ENCODE data around the gene RPS19BP1. TPM values are rescaled to one million over a fixed set of nuclear protein-coding genes. Genes with fewer than 3 reads are reported as not detected.

The RPS19BP1 gene
- total RNA-seq, 1 donor from 2014 or later, result 27.7 TPM

DNA sequence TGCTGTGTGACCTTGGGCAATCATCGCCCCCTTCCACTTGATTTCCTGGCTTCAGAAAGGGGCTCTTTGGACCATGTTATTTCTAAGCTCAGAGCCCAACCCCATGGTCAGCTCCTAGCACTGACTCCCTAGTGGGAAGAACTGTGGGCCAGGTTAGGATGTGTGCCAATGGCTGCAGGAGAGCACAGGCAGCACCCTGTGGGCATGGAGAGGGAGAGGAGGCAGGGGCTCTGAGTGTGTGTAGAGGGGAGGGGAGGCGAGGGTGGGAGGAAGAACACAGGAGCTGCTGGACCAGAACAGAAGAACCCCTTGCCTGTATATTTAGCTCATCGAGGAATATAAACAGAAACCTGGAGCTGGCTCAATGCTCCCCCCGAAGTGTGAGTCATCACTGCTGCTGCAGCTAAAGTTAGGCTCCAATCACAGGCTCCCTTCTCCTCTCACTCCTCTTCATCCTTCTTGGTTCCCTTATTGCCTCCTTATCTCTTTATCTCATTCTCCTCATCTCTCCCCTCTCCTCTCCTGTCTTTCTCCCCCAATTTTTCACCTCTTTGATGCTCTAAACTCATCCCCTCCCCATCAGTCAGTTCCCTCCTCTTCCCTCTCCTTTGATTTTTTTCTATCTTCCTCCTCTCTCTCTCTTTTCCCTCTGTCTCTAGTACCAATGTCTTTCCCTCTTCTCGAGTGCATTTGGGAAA is 14.5 kb upstream of the RPS19BP1 start:
- Histone ChIP-seq H4K20me1 (ENCODE audit: low read depth) (peaks cover 30% of the 10 kb centered on the region), H3K27ac (no peak overlapping the region), H3K4me3 (no peak overlapping the region), H3K9me3 (ENCODE audit: low read depth) (no peaks in the 10 kb centered on the region), H2AFZ (replicated peaks) (no peak overlapping the region), H3K27me3 (peaks cover 86% of the 10 kb centered on the region), H3F3A (ENCODE audit: low read depth) (peaks cover 3% of the 10 kb centered on the region), H3K79me2 (ENCODE audit: low read depth) (no peaks in the 10 kb centered on the region), H3K4me2 (no peak overlapping the region), H3K9ac (no peak overlapping the region), H3K4me1 (no peaks in the 10 kb centered on the region), H3K36me3 (no peaks in the 10 kb centered on the region)
- H3K27me3 Mint-ChIP-seq (ENCODE audit: insufficient read depth, low read depth), result peaks cover 35% of the 10 kb centered on the region
- no peaks in the 10 kb centered on the region for H3K36me3 Mint-ChIP-seq
- no peak for DNase-seq (ENCODE audit: low spot score)
- H3K9me3 Mint-ChIP-seq, result no peaks in the 10 kb centered on the region
- TF ChIP-seq EZH2 (IDR thresholded peaks at IDR 0.05) (no peak), EZH2phosphoT487 (IDR thresholded peaks at IDR 0.05) (no peak)
- TF ChIP-seq, protein P1, sequence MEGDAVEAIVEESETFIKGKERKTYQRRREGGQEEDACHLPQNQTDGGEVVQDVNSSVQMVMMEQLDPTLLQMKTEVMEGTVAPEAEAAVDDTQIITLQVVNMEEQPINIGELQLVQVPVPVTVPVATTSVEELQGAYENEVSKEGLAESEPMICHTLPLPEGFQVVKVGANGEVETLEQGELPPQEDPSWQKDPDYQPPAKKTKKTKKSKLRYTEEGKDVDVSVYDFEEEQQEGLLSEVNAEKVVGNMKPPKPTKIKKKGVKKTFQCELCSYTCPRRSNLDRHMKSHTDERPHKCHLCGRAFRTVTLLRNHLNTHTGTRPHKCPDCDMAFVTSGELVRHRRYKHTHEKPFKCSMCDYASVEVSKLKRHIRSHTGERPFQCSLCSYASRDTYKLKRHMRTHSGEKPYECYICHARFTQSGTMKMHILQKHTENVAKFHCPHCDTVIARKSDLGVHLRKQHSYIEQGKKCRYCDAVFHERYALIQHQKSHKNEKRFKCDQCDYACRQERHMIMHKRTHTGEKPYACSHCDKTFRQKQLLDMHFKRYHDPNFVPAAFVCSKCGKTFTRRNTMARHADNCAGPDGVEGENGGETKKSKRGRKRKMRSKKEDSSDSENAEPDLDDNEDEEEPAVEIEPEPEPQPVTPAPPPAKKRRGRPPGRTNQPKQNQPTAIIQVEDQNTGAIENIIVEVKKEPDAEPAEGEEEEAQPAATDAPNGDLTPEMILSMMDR (IDR thresholded peaks at IDR 0.05), result no peak
- no peak overlapping the region for H3K27ac Mint-ChIP-seq
- H3K4me1 Mint-ChIP-seq, result peaks cover 2% of the 10 kb centered on the region
- H3K4me3 Mint-ChIP-seq, result no peak overlapping the region

DNA sequence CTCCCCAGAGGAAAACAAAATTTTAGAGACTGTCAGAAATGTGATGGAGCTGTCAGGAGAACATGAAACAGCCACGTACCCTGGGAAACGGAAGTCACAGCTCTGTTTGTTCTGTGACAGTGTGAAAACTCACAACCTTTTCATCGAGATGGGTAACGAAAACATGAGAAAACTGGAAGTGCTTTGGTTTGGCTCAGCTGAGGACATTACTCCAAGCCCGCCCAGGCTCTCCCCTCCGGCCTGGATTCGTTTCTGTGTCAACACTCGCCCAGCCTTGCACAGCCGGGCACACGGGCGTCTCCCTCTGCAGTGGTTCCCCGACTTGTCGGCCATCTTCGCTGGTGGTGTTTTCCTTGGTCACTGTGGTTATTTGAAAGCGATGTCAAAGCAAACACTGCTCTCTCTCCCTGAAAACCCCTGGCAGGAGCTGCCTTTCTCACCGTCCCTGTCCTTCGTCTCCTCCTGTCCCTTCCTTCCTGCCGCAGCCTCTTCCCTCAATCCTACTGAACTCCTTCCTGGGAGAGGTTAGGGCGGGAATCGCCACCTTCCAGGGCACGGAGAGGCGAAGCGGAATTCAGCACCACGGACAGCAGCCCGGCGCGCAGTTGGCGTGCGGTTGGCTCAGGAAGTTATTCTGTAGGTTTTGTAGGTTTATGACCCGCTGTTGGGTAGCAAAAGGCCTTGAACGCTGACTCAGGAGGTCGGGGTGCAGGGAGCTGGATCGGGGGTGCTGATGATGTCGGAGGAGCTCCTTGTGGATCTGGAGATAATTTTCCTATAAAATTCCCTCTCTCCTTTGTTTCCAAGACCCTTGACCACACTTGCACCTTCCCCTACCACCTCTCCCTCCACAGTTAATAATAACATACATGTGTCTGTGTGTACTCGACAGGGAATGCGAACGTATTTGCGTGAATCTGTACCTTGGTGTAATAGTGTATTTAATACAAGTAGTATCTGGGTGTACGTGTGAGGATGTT is 13.1 kb upstream of the RPS19BP1 start:
- peaks cover 2% of the 10 kb centered on the region for H3K4me1 Mint-ChIP-seq
- Histone ChIP-seq H2AFZ (replicated peaks) (no peak overlapping the region), H3K36me3 (no peaks in the 10 kb centered on the region), H3K79me2 (ENCODE audit: low read depth) (no peaks in the 10 kb centered on the region), H3K27me3 (peaks cover 84% of the 10 kb centered on the region), H3F3A (ENCODE audit: low read depth) (peaks cover 3% of the 10 kb centered on the region), H3K27ac (no peak overlapping the region), H3K9me3 (ENCODE audit: low read depth) (no peaks in the 10 kb centered on the region), H3K4me3 (no peak overlapping the region), H3K9ac (no peak overlapping the region), H4K20me1 (ENCODE audit: low read depth) (peaks cover 30% of the 10 kb centered on the region), H3K4me2 (no peak overlapping the region), H3K4me1 (no peaks in the 10 kb centered on the region)
- TF ChIP-seq, protein P1 (IDR thresholded peaks at IDR 0.05), result no peak
- peak; percentile 39 for TF ChIP-seq EZH2 (IDR thresholded peaks at IDR 0.05)
- H3K27me3 Mint-ChIP-seq (ENCODE audit: insufficient read depth, low read depth), result peaks cover 29% of the 10 kb centered on the region
- no peak overlapping the region for H3K27ac Mint-ChIP-seq
- peak overlapping the region; percentile 69 for H3K4me3 Mint-ChIP-seq
- H3K9me3 Mint-ChIP-seq, result no peaks in the 10 kb centered on the region
- DNase-seq (ENCODE audit: low spot score), result peak; percentile 88
- no peaks in the 10 kb centered on the region for H3K36me3 Mint-ChIP-seq

DNA sequence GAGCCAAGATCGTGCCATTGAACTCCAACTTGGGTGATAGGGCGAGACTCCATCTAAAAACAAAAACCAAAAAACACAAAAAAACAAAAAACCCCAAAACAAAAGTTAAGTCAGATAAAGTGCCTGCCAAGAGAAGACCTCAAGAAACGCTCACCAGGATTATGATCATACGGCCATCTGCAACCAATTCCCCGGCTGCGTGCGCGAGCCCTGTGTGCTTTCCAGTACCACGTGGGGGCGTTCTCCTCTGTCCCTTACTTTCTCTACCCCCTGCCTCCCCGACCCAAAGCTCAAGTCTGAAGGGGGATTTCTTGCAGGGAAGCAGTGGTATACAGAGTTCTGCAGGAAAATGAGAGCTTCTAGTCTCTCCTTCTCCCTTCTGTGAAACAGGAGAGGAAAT is 10.5 kb upstream of the RPS19BP1 start:
- TF ChIP-seq EZH2 (IDR thresholded peaks at IDR 0.05), result no peak
- TF ChIP-seq, protein P1 (IDR thresholded peaks at IDR 0.05), result peak; percentile 76
- TF ChIP-seq EZH2phosphoT487 (IDR thresholded peaks at IDR 0.05), result no peak
- H3K4me2 ChIP-seq, result no peak overlapping the region
- H3F3A ChIP-seq (ENCODE audit: low read depth), result peaks cover 3% of the 10 kb centered on the region
- no peak overlapping the region for H3K9ac ChIP-seq
- H3K36me3 Mint-ChIP-seq, result no peaks in the 10 kb centered on the region
- H3K27ac ChIP-seq, result no peak overlapping the region
- H3K4me1 Mint-ChIP-seq, result peaks cover 2% of the 10 kb centered on the region
- no peaks in the 10 kb centered on the region for H3K79me2 ChIP-seq (ENCODE audit: low read depth)
- H3K4me1 ChIP-seq, result no peaks in the 10 kb centered on the region
- no peaks in the 10 kb centered on the region for H3K9me3 ChIP-seq (ENCODE audit: low read depth)
- no peaks in the 10 kb centered on the region for H3K9me3 Mint-ChIP-seq
- H3K4me3 ChIP-seq, result no peak overlapping the region
- H3K4me3 Mint-ChIP-seq, result no peak overlapping the region
- peak overlapping the region; percentile 13 for H3K27ac Mint-ChIP-seq
- H3K27me3 ChIP-seq, result peaks cover 58% of the 10 kb centered on the region
- peak; percentile 79 for DNase-seq (ENCODE audit: low spot score)
- peaks cover 31% of the 10 kb centered on the region for H3K27me3 Mint-ChIP-seq (ENCODE audit: insufficient read depth, low read depth)
- H2AFZ ChIP-seq (replicated peaks), result no peak overlapping the region
- H4K20me1 ChIP-seq (ENCODE audit: low read depth), result peaks cover 30% of the 10 kb centered on the region
- no peaks in the 10 kb centered on the region for H3K36me3 ChIP-seq
